T47D (cell line): Measurements from ENCODE around the gene FGD2.
"Not testable (repeated sequence)": the region's sequence is repeated elsewhere in the genome, so short reads cannot be mapped to it uniquely, and the experiment has no call there.

Experiments
- DNase-seq, 2 experiments: peaks; one replicate each; pipeline versions ENCODE4 v3.0.0 to v3.0.0-alpha.2; 2011 to 2012; ENCODE audit warnings: low read depth in 1 of 2, low spot score in 1 of 2
- JUND ChIP-seq: IDR thresholded peaks from 2 replicates; pipeline ENCODE4 v1.6.1; 2012; ENCODE audit warnings: low read depth
- in situ Hi-C: cut with HindIII; loops from 2 replicates; pipeline ENCODE4 v1.10.0; 2016; ENCODE audit warnings: low sequenced_read_pairs, low pct_unique_long_range_greater_than_20kb

The FGD2 gene

GRCh38 chr6:37050045-37050853 is 44.8 kb downstream of the FGD2 start:
- in situ Hi-C loops: no loop called here
- no peak for TF ChIP-seq JUND
- DNase-seq: no peak

GRCh38 chr6:37050854-37051137 is 45.3 kb downstream of the FGD2 start:
- no peak for DNase-seq
- in situ Hi-C loops: no loop called here
- TF ChIP-seq JUND: no peak

GRCh38 chr6:37051138-37052026 is 45.9 kb downstream of the FGD2 start:
- no peak for TF ChIP-seq JUND
- DNase-seq: peak; percentile 80 to 86
- in situ Hi-C loops: no loop called here

GRCh38 chr6:37052027-37052628 is 46.7 kb downstream of the FGD2 start:
- TF ChIP-seq JUND: no peak
- in situ Hi-C loops: no loop called here
- no peak for DNase-seq

GRCh38 chr6:37053683-37054082 is 48.2 kb downstream of the FGD2 start:
- DNase-seq: no peak
- in situ Hi-C loops: no loop called here
- TF ChIP-seq JUND: no peak

- no peak for TF ChIP-seq JUND
- DNase-seq: no peak
- in situ Hi-C loops: no loop called here
Measured at GRCh38 chr6:37054171-37054570, 48.7 kb downstream of the FGD2 start.

DNA sequence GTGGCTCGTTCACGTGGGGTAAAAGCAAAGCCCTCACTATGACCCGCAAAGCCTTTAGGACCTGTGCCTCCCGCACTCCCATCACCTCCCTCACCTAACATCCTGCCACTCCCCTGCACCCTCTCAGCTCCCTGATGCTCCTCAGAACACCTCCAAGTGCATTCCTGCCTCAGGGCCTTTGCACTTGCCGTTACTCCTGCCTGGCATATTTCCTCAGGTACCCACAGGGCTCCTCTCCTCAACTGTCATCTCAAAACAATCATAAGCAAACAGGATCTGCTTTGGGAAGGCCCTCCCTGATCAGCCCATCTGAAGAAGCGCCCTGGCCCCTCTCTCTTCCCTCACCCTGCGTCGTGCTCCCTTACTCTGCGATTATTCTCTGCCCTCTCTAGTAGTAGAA is 49.1 kb downstream of the FGD2 start:
- no peak for DNase-seq
- in situ Hi-C loops: no loop called here
- TF ChIP-seq JUND: no peak

GRCh38 chr6:37056112-37056403 is 50.6 kb downstream of the FGD2 start:
- in situ Hi-C loops: no loop called here
- TF ChIP-seq JUND: no peak
- DNase-seq: no peak

- DNase-seq: no peak
- TF ChIP-seq JUND: no peak
- in situ Hi-C loops: no loop called here
Measured at GRCh38 chr6:37056439-37057127, 51.1 kb downstream of the FGD2 start.

- TF ChIP-seq JUND: no peak
- in situ Hi-C loops: no loop called here
- DNase-seq: no peak
Measured at GRCh38 chr6:37057128-37057471, 51.6 kb downstream of the FGD2 start.

- in situ Hi-C loops: no loop called here
- no peak for DNase-seq
- TF ChIP-seq JUND: no peak
Measured at GRCh38 chr6:37057678-37058077, 52.2 kb downstream of the FGD2 start.

DNA sequence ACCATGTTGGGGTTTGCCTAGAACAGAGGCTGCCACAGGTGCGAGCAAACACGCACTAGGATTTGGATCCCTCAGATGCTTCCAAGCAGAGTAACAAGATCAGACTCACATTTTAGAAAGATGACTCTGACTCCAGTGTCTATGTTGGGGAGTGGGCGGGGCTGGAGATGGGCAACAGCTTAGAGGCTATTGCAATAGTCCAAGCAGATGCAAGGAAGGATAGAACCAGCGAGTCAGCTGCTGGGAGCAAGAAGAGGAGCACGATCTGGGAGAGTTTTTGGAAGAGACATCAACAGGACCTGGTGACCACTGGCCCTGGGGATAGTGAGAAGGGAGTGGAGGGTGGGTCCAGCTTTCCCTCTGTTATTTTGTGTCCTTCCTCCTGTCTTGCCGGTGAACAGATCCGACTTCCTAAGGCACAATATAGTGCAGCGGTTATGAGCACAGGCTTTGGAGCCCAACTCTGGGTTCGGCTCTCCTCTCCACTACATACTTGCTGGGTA is 52.7 kb downstream of the FGD2 start:
- TF ChIP-seq JUND: no peak
- DNase-seq: no peak
- in situ Hi-C loops: no loop called here

DNA sequence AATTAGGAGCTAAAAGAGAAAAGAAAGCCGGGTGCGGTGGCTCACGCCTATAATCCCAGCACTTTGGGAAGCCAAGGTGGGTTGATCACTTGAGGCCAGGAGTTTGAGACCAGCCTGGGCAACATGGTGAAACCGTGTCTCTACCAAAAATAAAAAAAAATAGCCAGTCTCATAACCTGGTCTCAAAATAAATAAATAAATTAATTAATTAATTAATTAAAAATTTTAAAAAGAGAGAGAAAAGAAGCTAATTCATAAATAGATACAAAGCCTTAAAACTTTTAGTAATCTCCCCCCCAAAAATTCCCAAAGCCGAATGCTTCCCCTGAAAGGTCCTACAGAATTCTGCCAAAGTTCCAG is 53.5 kb downstream of the FGD2 start:
- in situ Hi-C loops, DNase-seq: not testable (repeated sequence)
